SKM-1 treated with dmso at 0.1 percent for 144 hours (cell line): ENCODE measurements around the gene IL21R.

Experiments used
- DNase-seq: peaks from one replicate; lab custom pipeline; 2025; ENCODE audit not compliant: unreplicated experiment; lab: John Stamatoyannopoulos, UW

IL21R gene

DNA sequence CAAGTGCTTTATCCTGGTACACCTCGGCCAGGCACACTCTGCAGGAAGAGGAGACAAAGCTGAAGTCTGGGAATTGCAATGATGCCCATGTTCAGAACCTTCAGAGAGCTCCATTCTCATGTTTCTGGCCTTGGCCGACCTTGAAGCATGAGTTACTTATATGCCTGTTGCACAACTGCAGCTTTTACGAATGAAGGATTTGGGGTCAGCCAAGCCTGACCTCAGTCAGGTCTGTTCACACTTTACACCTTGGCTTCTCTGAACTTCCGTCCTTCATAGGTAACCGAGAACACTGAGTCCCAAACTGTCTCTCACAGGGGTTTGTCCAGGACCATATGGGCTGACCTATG lies 81.1 kb downstream of the IL21R start:
- no peak for DNase-seq

GRCh38 chr16:27483624-27484023 lies 81.7 kb downstream of the IL21R start:
- no peak for DNase-seq

DNA sequence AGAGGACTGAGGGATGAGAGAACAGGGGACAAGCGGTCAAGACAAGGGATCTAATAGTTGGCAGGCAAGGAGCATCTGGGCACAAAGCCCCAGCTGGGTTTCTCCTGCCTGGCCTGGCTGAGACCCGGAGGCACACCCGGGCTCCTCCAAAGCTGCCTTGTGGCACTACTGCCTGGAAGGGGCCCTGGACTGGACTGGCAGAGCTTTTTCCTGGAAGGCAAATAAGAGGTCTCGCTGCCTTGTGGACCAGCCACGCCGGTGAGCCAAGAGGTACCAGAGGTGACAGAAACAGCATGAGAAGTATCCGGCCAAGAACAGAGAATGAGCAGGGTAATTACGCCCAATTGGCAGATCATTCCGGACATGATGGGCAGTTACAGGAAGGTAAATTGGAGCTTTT lies 83.2 kb downstream of the IL21R start:
- no peak for DNase-seq

DNA sequence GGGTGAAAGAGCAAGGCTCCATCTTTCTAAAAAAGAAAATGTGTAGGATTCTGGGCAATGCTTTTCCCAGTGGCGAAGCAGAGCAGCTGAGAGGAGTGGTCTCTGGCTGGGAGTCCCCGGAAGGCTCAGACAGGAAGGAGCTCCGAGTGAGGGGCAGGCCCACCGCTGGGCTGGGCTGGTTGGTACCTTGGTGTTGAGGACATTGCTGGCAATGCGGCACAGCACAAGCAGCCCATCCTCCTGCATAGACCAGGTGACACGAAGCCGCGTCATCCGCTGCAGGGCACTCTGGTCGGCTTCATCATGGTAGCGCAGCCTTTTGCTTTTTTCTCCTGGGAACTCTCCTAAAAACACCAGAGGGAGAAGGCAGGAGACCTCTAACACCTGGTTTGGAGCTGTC lies 83.8 kb downstream of the IL21R start:
- no peak for DNase-seq

- no peak for DNase-seq
Measured at GRCh38 chr16:27486344-27486743, 84.4 kb downstream of the IL21R start.

GRCh38 chr16:27486760-27487159 lies 84.8 kb downstream of the IL21R start:
- DNase-seq: no peak

DNA sequence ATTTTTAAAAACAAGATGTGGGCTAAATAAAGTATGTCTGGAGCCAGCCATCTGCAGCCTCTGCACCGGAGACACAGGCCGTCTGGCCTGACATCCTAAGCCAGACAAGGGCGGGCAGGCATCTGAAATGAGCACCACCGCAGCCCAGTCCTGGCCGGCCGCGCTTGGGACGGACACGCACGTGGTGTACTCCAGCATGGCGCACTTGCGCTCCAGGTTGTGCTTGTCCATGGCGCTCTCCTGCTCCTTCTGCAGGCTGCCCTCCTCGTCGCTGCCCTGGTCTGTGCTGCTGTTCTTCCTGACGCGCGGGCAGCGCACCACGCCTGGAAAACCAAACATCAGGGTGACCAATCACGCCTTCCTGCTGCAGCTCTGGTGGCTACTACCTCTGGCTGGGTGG lies 87.4 kb downstream of the IL21R start:
- no peak for DNase-seq

DNA sequence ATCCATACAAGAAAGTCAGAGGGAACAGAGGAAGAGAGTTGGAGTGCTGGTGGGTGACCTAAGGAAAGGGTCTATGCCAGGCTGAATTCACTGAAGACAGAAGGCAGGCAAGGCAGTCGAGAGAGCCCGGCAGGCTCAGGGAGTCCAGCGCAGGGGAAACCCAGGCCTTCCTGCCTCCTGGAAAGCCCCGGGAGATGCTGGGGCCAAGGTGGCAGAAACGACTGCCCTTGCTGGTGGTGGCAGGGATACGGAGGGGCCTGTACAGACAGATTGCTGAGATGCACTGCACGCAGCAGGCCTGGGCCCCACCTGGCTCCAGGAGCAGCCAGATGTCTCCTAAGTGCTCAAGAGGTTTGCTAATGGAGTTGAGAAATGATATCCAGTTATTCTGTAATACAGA lies 87.9 kb downstream of the IL21R start:
- DNase-seq: no peak

DNA sequence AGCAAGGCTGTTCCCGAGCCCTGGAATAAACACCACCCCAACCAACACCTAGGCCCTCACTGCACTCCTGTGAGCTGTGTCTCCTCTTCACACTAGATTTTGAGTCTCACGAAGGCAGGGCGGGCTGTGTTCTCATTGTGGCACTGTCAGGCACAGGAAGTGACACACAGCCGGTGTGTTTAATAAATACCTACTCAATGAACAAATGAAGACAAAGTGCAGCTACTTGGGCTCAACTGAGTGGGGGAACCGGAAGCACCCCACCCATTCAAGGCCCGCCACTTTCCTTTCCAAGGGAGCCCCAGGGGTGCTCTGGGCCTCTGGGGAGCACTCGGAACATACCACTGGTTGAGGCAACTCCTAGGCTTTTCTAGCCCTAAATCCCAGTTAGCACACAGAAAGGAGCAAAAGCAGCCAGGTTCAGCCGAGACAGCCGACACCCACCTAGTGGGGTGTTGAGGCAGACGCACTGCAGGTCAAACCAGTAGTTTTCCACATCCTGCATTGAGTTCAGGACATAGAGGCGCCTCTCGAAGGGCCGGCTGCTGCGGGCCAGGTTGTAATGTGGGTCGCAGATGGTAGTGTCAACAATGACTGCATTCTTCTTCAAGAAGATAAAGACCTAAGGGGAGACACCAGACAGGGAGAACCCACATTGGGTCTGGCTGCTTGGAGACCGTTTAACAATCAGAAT lies 90.1 kb downstream of the IL21R start:
- DNase-seq: no peak

DNA sequence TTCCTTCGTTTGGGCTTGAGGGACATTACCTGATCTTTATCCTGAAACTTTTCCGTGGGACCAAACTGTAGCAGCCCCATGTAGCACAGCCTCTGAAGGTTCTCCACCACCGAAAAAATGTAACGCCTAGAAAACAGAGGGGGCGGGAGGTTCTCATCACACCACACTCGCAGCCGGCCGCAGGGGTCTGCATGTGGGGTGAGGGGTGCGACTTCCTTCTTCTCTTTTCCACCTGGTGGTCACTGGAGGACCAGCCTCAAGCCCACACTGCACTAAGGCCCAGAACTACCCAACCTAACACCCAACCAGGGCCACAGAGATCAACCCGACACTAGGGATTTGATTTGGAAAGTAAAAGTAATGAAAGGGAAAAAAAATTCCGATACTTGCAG lies 90.6 kb downstream of the IL21R start:
- DNase-seq: no peak

- no peak for DNase-seq
Measured at GRCh38 chr16:27495191-27495590, 93.2 kb downstream of the IL21R start.

DNA sequence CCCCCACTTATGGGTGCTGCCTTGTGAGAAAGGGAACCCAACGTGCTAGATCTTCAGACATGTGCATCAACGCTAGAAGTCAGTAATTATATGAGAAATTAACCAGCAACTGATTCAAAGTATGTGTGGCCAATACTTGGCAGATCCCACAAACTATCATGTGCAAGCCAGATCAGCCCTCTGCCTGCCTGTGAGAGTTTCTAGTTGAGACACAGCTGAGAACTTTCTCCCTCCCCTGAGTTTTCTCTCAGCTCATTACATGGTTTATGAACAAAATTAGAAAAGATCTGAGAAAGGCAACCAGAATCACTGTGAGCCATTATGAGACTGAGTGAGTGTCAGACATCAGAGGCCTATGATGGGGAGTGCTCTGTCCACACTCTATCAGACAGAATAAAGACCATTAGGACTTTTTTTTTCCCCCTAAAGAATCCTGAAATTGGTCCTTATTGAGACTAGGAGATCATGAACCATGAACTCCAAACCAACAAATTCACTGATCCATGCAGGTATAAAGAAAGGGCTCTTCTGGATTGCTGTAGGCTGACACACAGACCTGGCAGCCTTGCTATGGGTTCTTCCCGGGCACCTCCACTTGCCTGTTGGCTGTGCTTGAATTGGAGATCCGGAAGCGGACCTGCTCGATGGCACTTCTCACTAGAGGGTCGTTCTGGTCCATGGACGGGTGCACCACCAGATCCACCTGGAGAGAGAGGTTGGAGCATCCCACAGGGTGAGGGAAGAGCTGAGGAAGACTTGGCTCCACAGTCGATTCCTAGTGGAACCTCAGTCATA lies 96.3 kb downstream of the IL21R start:
- no peak for DNase-seq

- no peak for DNase-seq
Measured at GRCh38 chr16:27498916-27499658, 97.1 kb downstream of the IL21R start.

DNA sequence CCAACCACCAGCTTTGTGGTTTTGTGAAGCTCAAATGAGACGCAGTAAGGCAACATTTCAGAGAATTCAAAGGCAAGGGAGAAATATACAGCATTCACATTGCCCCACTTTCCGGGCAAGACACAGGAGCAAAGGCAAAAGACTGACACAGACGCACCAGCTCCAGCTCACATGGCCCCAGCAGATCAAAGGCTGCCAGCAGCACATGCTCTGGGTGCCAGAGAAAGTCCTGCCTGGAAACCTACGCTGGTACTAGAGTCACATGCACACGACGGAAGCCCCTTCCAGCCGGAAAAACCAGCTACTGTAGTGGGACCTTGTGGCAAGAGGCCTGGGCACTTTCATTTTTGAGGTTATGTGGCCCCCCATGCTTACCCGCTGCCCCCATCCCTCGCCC lies 97.7 kb downstream of the IL21R start:
- no peak for DNase-seq

- DNase-seq: no peak
Measured at GRCh38 chr16:27500801-27501200, 98.8 kb downstream of the IL21R start.
